ENCODE measurements around the gene SLC48A1.

SLC48A1 gene

DNA sequence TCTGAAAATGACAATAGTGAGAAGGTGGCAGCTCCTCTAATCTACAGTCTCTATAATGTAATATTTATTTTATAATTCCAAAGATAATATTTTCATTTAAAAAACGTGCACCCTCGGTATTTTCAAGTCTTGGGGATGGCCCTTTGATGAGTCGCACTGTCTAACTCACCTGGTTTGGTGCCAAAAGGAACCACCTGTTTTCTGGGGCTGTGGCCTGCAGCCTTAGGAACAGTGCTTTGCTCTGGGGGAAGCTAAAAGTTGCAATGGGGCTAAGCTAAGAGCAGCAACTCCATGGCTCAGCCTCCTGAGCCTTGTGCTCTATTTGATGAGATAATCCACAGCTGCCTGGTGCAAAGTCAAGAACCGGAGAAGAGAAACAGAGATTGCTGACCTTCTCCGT lies 41.3 kb upstream of the SLC48A1 start:
- TF ChIP-seq, protein P1, sequence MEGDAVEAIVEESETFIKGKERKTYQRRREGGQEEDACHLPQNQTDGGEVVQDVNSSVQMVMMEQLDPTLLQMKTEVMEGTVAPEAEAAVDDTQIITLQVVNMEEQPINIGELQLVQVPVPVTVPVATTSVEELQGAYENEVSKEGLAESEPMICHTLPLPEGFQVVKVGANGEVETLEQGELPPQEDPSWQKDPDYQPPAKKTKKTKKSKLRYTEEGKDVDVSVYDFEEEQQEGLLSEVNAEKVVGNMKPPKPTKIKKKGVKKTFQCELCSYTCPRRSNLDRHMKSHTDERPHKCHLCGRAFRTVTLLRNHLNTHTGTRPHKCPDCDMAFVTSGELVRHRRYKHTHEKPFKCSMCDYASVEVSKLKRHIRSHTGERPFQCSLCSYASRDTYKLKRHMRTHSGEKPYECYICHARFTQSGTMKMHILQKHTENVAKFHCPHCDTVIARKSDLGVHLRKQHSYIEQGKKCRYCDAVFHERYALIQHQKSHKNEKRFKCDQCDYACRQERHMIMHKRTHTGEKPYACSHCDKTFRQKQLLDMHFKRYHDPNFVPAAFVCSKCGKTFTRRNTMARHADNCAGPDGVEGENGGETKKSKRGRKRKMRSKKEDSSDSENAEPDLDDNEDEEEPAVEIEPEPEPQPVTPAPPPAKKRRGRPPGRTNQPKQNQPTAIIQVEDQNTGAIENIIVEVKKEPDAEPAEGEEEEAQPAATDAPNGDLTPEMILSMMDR (IDR thresholded peaks at IDR 0.05; ENCODE audit: low read depth, low read length, missing control alignments): no peak
- in situ Hi-C loops (cut with HindIII; ENCODE audit: low pct_ligation_motif_present, low sequenced_read_pairs): no loop called here
- Histone ChIP-seq H3K4me3 (ENCODE audit: low read depth, low read length) (no peak overlapping the region), H3K36me3 (replicated peaks) (no peaks in the 10 kb centered on the region), H3K27me3 (replicated peaks) (no peaks in the 10 kb centered on the region), H3K27ac (no peak overlapping the region)
- no peak for DNase-seq

DNA sequence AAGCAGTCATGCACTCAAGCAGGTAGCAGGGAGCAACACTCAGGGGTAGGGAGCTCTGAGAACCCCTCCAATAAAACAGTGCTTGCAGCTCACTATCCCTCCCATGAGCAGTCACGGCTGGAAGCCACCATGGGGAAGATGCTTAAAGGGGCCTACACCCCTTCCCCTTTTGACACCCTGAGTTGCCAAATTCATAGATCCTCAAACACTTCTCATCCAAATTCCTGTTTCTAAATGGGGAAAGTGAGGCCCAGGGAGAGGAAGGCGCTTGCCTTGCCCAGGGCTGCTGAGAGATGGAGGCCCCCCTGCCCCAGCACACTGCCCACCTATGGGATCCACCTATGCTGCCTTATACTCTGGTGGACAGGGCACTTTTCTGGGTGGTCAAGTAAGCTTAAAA lies 40.5 kb upstream of the SLC48A1 start:
- H3K27ac ChIP-seq: no peak overlapping the region
- no peaks in the 10 kb centered on the region for H3K27me3 ChIP-seq (replicated peaks)
- TF ChIP-seq, protein P1 (IDR thresholded peaks at IDR 0.05; ENCODE audit: low read depth, low read length, missing control alignments): no peak
- H3K36me3 ChIP-seq (replicated peaks): no peaks in the 10 kb centered on the region
- no peak for DNase-seq
- in situ Hi-C loops (cut with HindIII; ENCODE audit: low pct_ligation_motif_present, low sequenced_read_pairs): no loop called here
- no peak overlapping the region for H3K4me3 ChIP-seq (ENCODE audit: low read depth, low read length)

DNA sequence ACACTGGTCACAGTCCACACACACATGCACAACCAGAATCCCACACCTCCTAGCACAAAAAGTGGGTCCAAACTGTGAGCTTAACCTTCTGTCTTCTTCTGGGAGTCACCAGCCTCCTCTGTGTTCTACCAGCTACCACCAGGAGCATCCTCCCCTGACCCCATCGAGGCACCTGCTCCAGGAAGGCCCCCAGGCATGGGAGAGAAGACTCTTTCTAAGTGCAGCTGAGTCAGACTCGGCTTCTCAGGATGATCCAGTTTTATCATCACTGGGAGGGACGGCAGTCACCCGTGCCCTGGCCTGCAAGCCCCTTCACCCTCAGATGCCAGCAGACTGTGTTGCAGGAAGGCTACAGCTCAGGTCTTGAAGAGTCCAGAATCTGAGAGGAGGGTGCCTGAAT lies 39.9 kb upstream of the SLC48A1 start:
- H3K27ac ChIP-seq: no peak overlapping the region
- no peak overlapping the region for H3K4me3 ChIP-seq (ENCODE audit: low read depth, low read length)
- no peaks in the 10 kb centered on the region for H3K27me3 ChIP-seq (replicated peaks)
- TF ChIP-seq, protein P1 (IDR thresholded peaks at IDR 0.05; ENCODE audit: low read depth, low read length, missing control alignments): no peak
- in situ Hi-C loops (cut with HindIII; ENCODE audit: low pct_ligation_motif_present, low sequenced_read_pairs): no loop called here
- no peaks in the 10 kb centered on the region for H3K36me3 ChIP-seq (replicated peaks)
- DNase-seq: no peak

DNA sequence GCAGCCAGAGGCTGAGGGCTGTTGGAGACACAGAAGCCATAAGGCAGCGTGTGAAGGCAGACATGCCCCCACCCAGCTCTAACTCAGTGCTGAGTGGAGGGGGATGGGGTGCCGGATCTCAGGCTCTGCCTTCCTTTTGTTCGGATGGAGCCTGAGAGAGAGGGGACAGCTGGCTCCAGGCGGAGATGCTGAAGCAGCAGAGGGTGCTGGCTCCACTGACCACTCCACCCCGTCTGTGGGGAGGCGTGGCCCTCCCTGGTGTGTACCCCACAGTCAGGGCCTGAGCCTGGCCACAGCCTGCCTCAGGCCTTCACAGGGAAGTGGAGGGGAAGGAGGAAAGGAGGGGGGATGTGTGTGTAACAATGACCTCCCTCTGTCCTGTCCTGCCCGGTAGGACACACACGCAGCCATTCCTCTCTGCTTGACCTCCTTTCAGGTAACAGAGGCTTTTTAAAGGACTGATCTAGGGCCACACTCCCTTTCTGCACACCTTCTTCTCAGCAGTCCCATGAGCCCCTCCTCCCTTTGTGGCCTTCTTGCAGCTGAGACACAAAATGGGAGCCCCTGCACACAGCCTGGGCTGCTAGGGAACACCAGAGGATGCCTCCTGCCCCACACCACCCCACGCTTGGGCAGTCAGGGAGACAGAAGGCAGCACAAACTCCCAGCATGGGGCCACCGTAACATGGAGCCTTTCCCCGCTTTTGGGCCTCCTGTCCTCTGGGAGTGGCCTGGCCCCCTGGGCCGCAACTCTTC lies 38.1 kb upstream of the SLC48A1 start:
- no peak for DNase-seq
- in situ Hi-C loops (cut with HindIII; ENCODE audit: low pct_ligation_motif_present, low sequenced_read_pairs): no loop called here
- no peak overlapping the region for H3K27ac ChIP-seq

DNA sequence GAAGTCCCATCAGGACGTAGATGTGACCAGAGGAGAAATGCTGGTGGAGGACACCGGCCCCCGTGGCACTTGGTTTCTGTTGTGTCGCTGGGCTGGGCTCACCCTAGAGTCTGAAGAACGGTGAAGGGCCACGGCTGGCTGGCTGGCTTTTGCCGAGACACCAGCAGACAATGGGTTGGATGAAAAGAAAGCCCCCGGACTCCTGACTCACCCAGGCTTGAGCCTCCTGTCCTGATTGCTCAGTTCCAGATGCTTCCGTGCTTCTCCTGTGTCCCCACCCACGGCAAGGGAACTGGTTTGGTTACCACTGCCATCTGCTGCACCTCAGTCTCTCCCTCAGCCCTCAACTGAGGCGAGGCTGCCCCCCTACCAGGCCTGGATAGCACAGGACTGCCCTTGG lies 37.4 kb upstream of the SLC48A1 start:
- no peak for DNase-seq
- Histone ChIP-seq H3K4me3 (ENCODE audit: low read depth, low read length) (no peak overlapping the region), H3K27me3 (replicated peaks) (no peaks in the 10 kb centered on the region), H3K36me3 (replicated peaks) (no peaks in the 10 kb centered on the region), H3K27ac (no peak overlapping the region)
- in situ Hi-C loops (cut with HindIII; ENCODE audit: low pct_ligation_motif_present, low sequenced_read_pairs): no loop called here
- TF ChIP-seq, protein P1 (IDR thresholded peaks at IDR 0.05; ENCODE audit: low read depth, low read length, missing control alignments): no peak

More for the DNA sequence above, 38.1 kb upstream of the SLC48A1 start:
- TF ChIP-seq, protein P1 (IDR thresholded peaks at IDR 0.05; ENCODE audit: low read depth, low read length, missing control alignments): no peak
- no peaks in the 10 kb centered on the region for H3K27me3 ChIP-seq (replicated peaks)
- H3K36me3 ChIP-seq (replicated peaks): no peaks in the 10 kb centered on the region
- H3K4me3 ChIP-seq (ENCODE audit: low read depth, low read length): no peak overlapping the region

DNA sequence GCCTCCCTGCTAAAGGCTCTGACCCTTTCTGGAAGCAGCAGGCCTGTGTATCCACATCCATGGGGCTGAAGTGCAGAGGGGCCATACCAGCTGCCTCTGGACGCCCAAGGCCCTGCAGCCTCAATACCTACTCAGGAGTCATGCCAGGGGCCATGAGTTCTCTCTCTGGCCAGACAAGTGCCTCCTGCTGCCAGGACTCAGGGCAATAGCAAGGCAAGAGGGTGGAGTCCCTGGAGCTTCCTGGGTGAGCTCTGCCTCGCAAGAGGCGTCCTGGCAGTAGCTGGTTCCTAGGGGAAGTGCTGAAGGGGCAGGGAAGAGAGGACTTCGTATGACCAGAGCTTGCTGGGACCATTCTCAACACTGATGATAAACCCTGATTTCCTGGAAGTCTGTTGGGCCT lies 36.8 kb upstream of the SLC48A1 start:
- Histone ChIP-seq H3K36me3 (replicated peaks) (no peaks in the 10 kb centered on the region), H3K4me3 (ENCODE audit: low read depth, low read length) (no peak overlapping the region), H3K27me3 (replicated peaks) (no peaks in the 10 kb centered on the region), H3K27ac (no peak overlapping the region)
- DNase-seq: no peak
- in situ Hi-C loops (cut with HindIII; ENCODE audit: low pct_ligation_motif_present, low sequenced_read_pairs): no loop called here
- TF ChIP-seq, protein P1 (IDR thresholded peaks at IDR 0.05; ENCODE audit: low read depth, low read length, missing control alignments): no peak

Measured in brain microvascular endothelial cell (primary cell).